ENCODE measurements around the gene TJP3.

The TJP3 gene

GRCh38 chr19:3784607-3785450 is 76.6 kb downstream of the TJP3 start:
- DNase-seq (ENCODE audit: low read depth) = no peak

GRCh38 chr19:3785451-3785937 is 77.3 kb downstream of the TJP3 start:
- no peak for DNase-seq (ENCODE audit: low read depth)

GRCh38 chr19:3785938-3786824 is 78.0 kb downstream of the TJP3 start, which contains the start of gene MATK:
TSS of gene MATK (minus strand) at chr19:3786381. CDS start at chr19:3785135, 1,246 bp downstream.
- no peak for DNase-seq (ENCODE audit: low read depth)

GRCh38 chr19:3788996-3789778 is 81.0 kb downstream of the TJP3 start:
- no peak for DNase-seq (ENCODE audit: low read depth)

GRCh38 chr19:3790209-3790734 is 82.1 kb downstream of the TJP3 start:
- no peak for DNase-seq (ENCODE audit: low read depth)

- DNase-seq (ENCODE audit: low read depth) = no peak
Observed at GRCh38 chr19:3790941-3791340, 82.8 kb downstream of the TJP3 start.

GRCh38 chr19:3792114-3792513 is 83.9 kb downstream of the TJP3 start:
- no peak for DNase-seq (ENCODE audit: low read depth)

GRCh38 chr19:3793799-3794198 is 85.6 kb downstream of the TJP3 start:
- no peak for DNase-seq (ENCODE audit: low read depth)

- DNase-seq (ENCODE audit: low read depth) = no peak
Observed at GRCh38 chr19:3796358-3796757, 88.2 kb downstream of the TJP3 start.

- no peak for DNase-seq (ENCODE audit: low read depth)
Observed at GRCh38 chr19:3798137-3798536, 90.0 kb downstream of the TJP3 start.

All from activated T-helper 1 cell treated with Interleukin-2 at 50 U/mL for 16 hours (primary cell).